Fibroblast of lung (primary cell): ENCODE measurements around the gene PRR16.

ENCODE experiments used
- EZH2 ChIP-seq: IDR thresholded peaks from 2 replicates; pipeline ENCODE4 v1.5.1; 2012; ENCODE audit warnings: low read length, control low read depth, mild to moderate bottlenecking; ENCODE audit errors: missing control alignments
- TF ChIP-seq, protein P1 (sequence below), 2 donors: IDR thresholded peaks in 1 of 2; conservative IDR thresholded peaks in 1 of 2; 1 replicate in 1 of 2; 2 replicates in 1 of 2; pipeline ENCODE4 v1.5.1; 2011 to 2012; ENCODE audit warnings: low read length in 2 of 2, control low read depth in 1 of 2, inconsistent platforms in 1 of 2, low read depth in 1 of 2, mild to moderate bottlenecking in 1 of 2

DNA sequence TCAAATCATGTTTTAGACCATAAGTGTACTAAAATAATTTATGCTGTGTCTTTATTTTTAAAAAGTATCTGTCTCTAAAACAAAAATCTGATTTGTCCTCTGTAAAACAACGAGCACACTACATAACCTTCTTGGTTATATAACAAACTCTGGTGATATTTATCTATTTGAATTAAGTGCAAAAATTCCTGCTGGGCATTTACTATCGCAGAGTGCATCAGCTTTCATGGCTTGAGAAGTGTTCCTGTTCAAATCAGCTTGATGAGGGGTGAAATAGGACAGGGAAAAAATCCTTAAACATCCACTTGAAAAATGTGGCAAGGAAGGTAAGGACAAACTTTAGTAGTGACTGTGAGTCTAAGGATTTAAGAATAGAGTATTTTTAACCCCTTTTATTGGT is 65.3 kb downstream of the PRR16 start:
- TF ChIP-seq, protein P1, sequence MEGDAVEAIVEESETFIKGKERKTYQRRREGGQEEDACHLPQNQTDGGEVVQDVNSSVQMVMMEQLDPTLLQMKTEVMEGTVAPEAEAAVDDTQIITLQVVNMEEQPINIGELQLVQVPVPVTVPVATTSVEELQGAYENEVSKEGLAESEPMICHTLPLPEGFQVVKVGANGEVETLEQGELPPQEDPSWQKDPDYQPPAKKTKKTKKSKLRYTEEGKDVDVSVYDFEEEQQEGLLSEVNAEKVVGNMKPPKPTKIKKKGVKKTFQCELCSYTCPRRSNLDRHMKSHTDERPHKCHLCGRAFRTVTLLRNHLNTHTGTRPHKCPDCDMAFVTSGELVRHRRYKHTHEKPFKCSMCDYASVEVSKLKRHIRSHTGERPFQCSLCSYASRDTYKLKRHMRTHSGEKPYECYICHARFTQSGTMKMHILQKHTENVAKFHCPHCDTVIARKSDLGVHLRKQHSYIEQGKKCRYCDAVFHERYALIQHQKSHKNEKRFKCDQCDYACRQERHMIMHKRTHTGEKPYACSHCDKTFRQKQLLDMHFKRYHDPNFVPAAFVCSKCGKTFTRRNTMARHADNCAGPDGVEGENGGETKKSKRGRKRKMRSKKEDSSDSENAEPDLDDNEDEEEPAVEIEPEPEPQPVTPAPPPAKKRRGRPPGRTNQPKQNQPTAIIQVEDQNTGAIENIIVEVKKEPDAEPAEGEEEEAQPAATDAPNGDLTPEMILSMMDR (conservative IDR thresholded peaks at IDR 0.05 in 1 of 2, IDR thresholded peaks at IDR 0.05 in 1 of 2; ENCODE audit: low read depth in 1 of 2, low read length in 2 of 2): no peak
- no peak for TF ChIP-seq EZH2
